ENCODE measurements around the gene LAMA1.

The LAMA1 gene

DNA sequence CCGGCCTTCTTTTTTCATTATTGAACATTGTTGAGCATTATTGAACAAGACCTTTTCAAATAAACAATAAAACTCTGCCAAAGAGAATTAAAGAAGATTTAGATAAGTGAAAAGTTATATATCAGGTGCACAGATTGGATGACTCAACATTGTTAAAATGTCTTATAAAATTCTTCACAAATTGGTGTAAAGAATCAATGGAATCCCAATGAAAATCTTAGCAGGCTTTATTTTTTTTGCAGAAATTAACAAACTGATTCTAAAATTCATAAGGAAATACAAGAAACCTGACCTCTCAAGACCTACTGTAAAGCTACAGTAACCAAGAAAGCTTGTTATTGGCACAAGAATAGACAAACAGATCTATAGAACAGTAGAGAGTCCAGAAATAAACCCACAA lies 70.3 kb downstream of the LAMA1 start:
- no peak for DNase-seq (ENCODE audit: low read depth)

DNA sequence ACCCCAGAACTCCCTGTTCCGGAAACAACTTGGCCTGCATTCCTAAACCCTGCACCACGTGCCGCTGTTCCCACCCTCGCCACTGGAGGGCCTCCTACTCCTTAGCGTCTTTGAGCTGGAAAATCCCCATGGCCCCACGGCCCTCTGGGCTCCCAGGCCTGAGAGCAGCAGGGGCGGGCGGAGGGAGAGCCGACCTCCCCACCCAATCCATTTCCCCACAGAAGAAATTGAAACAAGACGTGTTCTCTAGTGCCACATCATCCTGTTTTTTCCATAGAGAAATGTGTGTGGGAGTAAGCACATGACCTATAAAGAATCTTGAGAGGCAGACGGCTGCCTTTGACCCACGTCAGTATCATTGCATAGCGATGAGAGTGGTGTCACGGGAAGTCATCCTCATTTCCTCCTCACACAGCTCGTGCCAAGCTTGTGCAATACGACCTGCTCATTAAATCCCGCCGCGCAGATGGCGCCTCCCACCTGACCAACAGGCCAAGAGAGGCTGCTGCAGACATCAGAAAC lies 79.2 kb downstream of the LAMA1 start:
- DNase-seq (ENCODE audit: low read depth), result peak; percentile 94

DNA sequence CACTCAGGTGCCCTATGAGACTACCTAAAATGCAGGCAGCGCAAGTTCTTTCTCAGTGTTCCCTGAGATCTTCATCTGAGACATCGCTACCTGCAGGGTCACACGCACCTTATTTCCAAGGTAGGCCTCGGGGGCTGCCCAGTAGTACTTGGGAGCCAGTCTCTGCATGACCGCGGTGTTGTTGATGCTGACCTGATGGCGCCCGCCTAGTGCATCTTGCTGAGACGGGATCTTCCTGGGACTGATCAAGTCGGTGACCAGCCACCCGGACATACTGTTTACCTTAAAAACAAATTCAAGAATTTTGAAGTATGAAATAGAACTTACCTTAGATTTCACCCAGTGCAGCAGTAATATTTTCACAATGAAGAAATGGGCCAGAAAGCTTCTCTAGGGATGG lies 80.1 kb downstream of the LAMA1 start:
- DNase-seq (ENCODE audit: low read depth), result no peak

DNA sequence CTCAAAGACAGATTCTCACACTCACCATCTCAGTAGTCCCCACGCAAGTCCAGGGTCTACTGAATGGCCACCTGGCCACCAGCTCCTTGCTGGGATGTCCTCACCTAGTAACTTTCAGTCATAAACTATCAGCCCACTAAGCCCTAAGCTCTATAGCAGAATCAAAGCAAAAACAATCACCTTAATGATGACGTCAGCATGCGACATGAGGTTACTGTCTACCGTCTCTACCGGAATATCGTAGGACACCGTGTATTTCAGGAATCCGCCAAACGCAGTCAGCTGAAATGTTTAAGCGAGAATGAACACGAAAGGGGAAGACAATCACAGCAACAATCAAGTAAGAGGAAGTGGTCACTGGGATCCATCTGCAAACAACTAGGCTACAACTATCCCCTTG lies 81.8 kb downstream of the LAMA1 start:
- DNase-seq (ENCODE audit: low read depth), result no peak

DNA sequence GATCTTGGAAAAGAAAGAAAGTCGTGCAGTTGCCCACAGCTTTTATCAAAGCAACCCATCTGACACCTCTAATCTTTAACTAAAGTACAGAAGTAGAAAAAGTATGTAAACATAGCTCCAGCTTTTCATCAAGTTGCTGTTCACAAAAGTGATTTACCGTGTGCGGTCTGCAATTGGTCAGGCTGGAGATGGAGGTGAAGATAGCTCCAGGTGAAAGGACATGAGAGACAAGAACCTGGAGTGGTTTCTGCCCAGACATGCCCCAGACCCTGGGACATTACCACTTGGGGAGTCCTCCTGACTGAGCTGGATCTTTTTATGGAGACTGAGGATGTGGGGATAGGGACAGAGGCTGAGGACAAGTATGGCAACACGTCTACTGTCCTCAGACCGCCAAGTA lies 82.7 kb downstream of the LAMA1 start:
- DNase-seq (ENCODE audit: low read depth), result no peak

DNA sequence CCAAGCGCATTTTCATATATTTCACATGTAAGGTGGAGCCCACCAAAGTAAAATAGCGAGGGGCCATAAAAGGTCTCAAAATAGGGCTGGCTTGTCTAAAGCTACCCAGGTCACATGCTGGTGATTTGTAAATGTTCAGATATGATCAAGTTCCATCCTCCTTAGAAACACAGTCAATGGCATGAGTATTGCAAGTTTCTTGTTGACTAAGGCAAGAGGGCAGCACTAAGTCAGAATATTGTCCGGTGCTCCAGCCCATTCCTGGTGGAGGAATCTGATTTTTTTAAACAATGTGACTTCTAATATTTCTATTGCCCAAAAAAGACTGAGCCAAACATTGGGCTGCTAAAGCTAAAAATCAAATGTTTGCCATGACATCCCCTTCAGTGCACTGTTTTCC lies 85.1 kb downstream of the LAMA1 start:
- no peak for DNase-seq (ENCODE audit: low read depth)

DNA sequence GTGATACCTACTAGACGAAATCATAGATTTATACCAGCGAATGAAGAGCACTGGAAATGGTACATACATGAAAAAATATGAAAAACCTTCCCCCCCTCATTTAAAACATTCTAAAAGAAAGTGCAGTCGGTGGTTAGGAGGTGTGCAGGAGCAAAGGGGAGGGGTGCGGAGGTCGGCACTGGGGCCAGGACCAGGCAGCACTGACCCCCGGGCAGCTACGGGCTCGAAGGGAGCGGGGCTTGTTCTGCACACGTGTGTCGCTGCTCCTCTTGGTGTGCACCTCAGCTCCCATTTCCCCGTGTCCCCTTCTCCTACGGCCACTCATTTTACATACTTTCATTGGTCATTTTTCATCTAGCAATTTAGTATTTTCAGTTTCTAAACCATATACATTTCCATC lies 89.0 kb downstream of the LAMA1 start:
- no peak for DNase-seq (ENCODE audit: low read depth)

DNA sequence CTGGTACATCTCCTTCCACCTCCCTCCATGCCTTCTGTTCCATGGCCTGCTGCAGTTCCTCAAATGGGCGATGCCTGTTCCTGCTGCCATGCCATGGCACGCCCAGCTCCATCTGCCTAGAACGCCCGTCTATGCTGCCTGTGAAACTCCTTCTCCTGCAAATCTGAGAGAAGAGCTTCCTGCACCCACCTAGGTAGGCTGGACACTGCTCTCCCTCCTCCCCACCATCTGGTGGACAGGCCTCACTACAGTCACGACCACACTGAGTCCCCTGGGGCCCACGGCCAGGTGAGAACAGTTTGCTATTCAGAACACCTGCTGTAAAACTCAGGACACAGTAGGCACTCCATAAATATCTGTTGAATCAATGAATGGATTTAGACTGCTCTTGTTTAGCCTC lies 92.4 kb downstream of the LAMA1 start:
- DNase-seq (ENCODE audit: low read depth), result no peak

DNA sequence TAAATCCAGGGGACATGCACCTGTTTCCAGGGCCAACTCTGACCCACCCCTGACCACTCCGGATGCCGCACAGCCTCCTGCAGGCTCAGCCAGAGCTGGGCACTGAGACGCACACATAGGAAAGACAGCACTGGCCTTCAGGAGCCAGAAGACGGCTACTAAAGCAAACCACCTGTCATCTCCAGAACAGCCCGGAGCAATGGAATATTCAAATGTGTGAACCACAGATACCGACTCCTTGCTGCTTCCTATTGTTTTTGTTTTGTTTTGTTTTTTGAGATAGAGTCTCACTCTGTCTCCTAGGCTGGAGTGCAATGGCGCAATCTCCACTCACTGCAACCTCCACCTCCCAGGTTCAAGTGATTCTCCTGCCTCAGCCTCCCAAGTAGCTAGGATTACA lies 94.0 kb downstream of the LAMA1 start:
- no peak for DNase-seq (ENCODE audit: low read depth)

DNA sequence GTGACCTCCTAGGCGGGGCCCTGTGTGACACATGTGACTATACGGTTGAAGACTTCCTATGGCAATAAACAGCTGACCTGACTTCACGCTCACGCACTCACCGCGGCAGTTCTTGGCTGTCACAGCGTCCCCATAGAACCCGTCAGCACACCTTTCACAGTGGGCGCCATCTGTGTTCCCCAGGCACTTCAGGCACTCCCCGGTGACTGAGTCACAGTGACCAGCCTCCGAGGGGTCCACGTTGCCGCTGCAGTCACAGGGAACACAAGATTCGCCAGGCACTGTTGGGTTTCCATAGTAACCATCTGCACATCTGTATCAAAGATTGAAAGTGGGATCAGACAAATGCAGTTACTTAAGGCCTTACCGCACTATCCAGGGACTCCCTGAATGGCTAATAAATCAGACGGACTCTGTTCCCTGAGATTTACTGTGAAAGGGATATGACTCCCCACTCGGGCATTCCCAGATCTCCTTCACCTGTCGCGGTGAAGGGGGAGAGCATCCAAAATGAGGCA lies 94.5 kb downstream of the LAMA1 start:
- DNase-seq (ENCODE audit: low read depth), result no peak

DNA sequence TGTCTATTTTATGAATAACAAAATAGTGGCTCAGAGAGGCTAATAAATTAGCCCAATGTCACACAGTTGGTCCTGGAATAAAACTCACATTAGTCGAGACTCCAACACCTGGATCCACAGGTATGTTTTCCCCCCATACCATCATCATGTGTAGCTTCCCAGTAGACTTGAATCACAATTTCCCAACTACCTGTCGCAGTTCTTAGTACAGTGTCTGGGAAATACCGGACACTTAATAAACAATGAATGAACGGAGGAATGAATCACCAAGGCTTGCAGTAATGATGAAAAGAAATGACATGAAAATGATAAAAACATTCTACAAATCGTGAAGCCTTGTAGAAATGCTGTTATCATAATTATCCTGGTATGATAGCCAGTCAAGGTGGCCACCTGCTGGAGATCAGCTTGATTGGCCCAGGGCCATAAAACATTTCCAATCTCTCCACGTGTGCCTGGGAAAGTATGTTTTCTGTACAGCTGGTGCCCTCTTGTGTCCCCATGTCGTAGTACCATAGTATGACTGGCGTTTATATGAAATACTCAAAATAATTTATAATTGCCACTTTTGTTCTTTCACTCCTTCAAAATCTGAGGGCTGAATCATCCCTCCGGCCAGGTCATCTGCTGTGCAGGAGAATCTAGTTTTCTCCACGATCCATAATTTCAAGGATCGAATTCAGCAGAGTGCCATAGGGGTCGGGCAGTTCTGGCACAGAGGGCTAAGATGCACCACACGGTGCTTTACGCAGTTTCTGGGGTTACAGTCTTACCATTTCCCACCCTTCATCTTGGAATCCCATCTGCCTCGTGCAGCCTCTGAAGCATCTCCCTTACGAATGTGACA lies 95.4 kb downstream of the LAMA1 start:
- DNase-seq (ENCODE audit: low read depth), result peak; percentile 71

DNA sequence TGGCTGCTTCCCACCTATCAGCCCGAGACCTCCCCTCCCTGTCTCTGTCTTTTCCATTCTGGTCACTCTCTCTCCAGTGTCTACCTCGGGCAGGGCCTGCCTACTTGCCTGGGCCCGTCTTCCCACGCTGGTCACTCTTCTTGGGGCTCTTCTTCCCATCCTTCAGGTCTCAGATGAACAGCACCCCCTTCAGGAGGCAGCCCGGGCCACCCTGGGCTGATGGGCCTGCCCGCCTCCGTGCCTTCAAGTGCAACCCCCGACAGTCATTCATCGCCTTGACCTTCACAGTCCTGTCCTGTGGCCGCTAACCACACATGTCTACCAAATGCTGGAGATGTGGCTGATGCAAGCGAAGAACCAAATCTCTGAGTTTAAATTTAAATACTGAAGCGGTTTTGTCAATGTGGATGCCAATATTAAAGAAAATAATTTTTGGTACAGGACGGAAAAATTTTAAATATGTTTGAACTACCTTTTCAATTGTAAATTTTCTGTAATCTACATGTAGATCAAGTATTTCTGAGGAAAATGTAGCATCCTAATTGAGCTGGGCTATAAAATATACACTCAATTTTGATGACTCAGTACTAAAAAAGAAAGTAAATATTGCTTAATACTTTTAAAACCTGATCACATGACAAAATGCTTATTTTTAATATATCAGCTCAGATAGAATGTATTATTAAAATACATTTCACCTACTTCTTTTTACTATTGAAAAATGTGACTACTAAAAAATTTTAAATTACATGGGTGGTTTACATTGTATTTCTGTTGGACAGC lies 96.4 kb downstream of the LAMA1 start:
- no peak for DNase-seq (ENCODE audit: low read depth)

DNA sequence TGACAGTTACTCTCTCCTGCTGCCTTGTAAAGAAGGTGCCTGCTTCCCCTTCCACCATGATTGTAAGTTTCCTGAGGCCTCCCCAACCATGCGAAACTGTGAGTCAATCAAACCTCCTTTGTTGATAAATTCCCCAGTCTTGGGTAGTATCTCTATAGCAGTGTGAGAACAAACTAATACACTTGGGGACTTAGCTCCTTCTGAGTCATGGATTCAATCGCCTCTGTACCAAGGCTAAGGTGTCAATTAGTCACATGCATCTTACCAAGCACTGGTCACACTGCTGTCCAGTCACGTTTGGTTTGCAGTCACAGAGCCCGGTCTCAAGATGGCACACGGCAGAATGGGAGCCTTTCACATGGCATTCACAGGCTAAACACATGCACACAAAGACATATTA lies 100.6 kb downstream of the LAMA1 start:
- no peak for DNase-seq (ENCODE audit: low read depth)

DNA sequence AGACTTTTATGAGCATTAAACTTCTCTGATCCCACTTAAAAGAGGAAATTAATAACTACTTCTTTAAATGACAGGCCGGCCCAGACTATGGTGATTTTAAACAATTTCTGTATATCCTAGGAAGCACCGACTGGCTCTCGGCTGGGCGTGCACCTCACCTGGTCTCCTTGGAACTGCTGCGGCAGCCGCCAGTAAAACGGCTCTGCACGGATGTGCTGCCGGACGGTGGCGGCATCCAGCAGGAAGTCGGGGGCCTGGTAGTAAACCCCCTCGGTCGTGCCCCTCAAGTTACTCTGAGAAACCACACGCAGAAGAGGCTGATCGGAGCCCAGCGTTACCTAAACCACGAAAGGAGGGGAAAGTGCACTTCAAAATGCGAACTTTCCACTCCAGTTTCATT lies 106.5 kb downstream of the LAMA1 start:
- no peak for DNase-seq (ENCODE audit: low read depth)

DNA sequence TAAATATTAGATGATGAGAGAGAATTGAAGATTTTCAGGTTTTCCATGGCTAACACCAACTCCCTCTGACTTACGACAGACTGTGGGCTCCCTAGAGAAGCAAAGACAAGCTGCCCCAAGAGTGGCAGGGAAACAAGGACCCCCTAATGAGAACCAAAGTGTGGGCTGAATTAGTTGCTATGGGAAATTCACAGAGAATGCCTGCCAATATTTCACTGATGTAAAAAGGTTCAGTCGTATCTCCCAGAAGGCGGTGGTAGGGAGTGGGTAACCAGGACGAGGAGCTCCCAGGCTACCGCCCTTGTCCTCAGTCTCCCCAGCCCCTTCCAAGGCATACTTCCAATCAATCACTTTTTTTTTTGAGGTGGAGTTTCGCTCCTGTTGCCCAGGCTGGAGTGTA lies 113.6 kb downstream of the LAMA1 start:
- DNase-seq (ENCODE audit: low read depth), result no peak

DNA sequence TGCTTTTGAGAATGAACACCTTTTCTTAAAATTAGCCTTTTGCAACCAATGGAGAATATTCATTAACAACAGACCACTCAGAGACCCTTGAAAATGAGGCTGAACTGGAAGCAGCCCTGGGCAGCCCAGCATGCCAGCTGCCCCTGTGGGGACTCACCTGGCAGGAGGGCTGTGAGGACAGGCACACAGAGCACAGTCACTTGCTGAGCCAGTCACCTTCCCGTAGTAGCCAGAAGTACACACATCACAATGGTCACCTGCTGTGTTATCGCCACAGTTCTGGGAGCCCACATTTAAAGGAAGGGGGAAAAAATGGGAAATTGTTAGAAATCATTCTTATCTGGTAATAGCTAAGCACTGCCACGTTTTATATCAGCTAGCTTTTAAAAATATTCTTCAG lies 115.5 kb downstream of the LAMA1 start:
- DNase-seq (ENCODE audit: low read depth), result no peak

DNA sequence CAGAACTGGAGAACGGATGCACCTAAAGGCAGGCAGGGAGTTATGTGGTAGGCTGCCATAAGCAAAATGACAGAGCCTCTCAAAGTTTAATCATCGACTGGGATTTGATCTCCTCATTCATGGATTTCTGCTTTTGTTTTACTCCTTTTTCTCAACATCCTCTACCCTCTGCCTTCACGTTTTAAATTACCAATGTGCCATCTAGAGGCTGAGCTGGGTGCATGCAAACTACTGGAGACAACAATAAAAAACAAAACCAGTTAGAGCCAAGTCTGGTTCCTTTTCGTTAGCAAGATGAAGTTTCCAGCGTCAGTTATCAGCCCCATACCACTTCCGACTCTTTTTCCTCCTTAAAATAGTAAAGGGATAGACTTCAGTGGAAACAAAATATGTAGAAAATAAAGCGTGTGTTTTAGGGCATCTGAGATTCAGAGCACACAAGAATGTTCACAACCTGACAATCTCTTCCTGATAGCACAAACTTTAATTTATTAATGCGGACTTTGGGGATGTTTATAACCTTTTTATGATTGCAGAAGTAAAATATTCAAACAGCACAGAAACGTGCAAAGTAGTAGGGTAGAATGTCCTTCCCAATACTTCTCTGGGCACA lies 117.0 kb downstream of the LAMA1 start:
- DNase-seq (ENCODE audit: low read depth), result peak; percentile 20

DNA sequence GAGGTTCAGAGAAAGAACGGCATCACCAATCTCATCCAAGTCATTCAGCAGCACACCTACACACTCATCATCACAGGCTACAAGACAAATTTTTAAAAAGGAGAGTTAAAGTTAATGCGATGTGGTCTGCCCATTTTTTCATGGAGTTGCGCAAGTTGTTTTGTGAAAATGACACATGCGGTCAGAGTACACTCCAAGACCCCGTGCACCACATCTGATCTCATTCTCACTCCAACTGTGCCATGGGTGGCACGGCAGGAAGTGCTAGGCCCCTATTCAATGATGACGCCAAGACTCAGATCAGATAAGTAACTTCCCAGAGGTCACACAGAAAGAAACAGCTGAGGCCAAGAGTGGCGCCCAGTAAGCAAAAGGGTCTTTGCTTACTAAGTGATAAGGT lies 119.8 kb downstream of the LAMA1 start:
- DNase-seq (ENCODE audit: low read depth), result no peak

DNA sequence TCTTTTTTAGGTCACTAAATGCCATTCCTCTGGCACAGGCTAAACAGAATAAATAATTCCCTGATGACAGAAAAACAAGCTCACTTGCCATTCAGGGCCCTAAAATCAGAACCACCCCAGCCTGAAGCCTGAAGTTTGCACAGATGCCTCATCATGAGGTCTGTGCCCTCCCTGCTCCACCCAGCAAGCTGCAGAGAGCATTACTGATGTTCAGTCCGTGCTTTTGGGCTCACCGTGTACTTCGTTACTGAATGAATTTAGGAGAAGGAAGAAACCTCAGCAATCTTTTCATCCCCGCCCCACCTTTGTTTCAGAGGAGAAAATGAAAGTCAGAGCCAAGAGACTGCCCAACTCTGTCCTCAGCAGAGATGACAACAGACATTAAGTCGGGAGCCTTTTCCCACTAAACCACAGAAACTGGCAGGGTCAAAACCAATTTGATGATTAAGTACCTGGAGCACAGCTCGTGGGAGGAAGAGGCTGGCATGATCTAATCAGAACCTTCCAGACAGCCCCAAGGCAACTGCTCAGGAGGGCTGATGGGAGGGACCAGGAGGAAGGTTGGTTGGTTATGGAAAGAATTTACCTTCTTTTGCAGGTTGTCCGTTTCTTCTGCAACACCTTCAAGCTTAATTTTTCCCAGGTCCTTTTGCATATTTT lies 122.7 kb downstream of the LAMA1 start:
- peak; percentile 24 for DNase-seq (ENCODE audit: low read depth)

DNA sequence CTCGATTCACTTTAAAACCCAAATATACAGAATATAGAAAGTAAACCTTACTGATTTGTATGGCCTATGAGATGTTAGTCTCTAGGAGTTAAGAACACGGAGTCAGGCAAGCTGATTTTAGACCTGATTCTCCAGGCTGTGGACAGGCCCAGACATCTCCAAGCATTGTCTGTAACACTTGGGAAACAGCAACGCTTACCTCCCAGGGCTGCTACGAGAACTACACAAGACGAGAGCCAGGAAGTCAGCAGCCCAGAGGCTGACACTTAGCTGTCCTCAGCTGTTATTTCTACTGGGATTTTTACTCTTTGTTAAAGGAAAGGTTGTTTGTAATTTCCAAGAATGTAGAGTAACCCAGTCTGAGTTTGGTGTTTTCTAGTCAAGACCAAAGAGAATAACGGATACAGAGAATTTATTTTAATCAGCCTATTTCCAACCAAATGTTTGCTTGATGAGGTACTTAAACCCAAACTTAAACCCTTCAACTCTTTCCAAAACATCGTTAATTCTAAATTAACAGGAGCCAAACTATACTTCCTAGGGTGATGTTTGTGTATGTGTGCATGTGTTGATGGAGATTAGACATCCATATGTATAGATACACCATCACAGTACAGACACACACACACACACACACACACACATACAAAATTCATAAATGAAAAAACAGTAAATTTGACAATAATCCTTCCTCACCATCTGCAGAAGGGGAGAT lies 123.4 kb downstream of the LAMA1 start:
- no peak for DNase-seq (ENCODE audit: low read depth)

DNA sequence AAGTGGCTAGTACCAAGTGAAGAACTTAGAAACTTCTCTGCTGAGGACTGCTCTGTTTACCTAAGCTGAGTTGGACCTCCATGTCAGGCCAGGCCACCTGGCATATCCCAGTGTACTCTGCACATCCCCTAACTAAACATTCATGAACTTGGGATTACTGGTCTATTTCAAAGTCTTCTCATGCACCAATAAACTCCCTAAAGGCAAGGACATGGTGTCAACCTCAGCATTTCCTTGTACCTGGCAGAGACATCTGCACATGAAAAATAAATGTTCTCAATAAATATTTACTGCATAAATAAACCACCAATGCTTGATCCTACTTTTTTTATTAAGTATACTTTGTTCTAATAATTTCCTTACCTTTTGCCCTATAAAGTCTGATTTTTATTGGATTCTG lies 124.8 kb downstream of the LAMA1 start:
- no peak for DNase-seq (ENCODE audit: low read depth)
